ENCODE measurements around the gene IGF2. TPM values are rescaled to one million over a fixed set of nuclear protein-coding genes. Genes with fewer than 3 reads are reported as not detected.

IGF2 gene
- total RNA-seq, 4 donors from 2014 or later: 0.76 to 35.3 (median 2.8) TPM

GRCh38 chr11:2115308-2115707 is 23.9 kb downstream of the IGF2 start:
- Histone ChIP-seq H3K4me1 (no peaks in the 10 kb centered on the region), H3K9me3 (peaks cover 0 to 17% (median 8%) of the 10 kb centered on the region in 3 donors), H3K27ac (no peak overlapping the region), H3K36me3 (no peaks in the 10 kb centered on the region), H3K27me3 (peaks cover 0 to 33% (median 0%) of the 10 kb centered on the region in 4 donors), H3K4me3 (no peak overlapping the region)
- no peak for DNase-seq
- intact Hi-C loops (cut with DNase I): no loop called here
- no peak for TF ChIP-seq CTCF (IDR thresholded peaks at IDR 0.05)
- 86% methylated on average over 3 of the region's 12 CpGs; no CpG with 5 or more reads in 1 of the 2 donors for WGBS, 2 donors

GRCh38 chr11:2114430-2115241 is 24.6 kb downstream of the IGF2 start:
- Histone ChIP-seq H3K9me3 (peaks cover 0 to 17% (median 8%) of the 10 kb centered on the region in 3 donors), H3K27ac (no peak overlapping the region), H3K4me3 (no peak overlapping the region), H3K27me3 (peaks cover 0 to 31% (median 0%) of the 10 kb centered on the region in 4 donors), H3K36me3 (no peaks in the 10 kb centered on the region), H3K4me1 (peaks cover 0 to 3% (median 0%) of the 10 kb centered on the region in 3 donors)
- TF ChIP-seq POLR2A (IDR thresholded peaks at IDR 0.05) (no peak), CTCF (IDR thresholded peaks at IDR 0.05) (no peak)
- intact Hi-C loops (cut with DNase I): no loop called here
- WGBS, 2 donors: 84 to 90% methylated on average over 9 to 17 of the region's 32 CpGs
- no peak for DNase-seq

DNA sequence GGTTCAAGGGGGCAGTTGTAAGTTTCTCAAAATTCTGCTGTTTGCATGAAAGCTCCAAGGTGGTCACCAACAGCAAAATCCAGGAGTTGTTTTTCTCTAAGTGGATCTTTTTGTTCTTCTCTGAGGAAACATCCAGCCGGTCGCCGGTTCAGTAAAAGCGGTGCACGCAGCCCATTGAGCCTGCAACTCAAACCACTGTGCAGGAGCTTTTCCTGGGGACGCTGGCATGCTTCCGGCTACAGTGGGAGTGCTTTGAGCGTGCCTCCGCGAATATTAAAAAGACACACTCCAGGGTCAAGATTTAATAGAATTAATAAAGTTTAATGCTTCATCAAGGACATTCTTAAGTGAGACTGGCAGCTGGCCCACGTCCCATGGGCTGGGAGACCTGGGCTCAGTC is 25.4 kb downstream of the IGF2 start:
- DNase-seq: no peak
- H3K9me3 ChIP-seq: peaks cover 0 to 17% (median 8%) of the 10 kb centered on the region in 3 donors
- no peaks in the 10 kb centered on the region for H3K36me3 ChIP-seq
- no peak for TF ChIP-seq CTCF (IDR thresholded peaks at IDR 0.05)
- no peak for TF ChIP-seq POLR2A (IDR thresholded peaks at IDR 0.05)
- H3K4me3 ChIP-seq: no peak overlapping the region
- peaks cover 0 to 31% (median 0%) of the 10 kb centered on the region in 4 donors for H3K27me3 ChIP-seq
- 87 to 89% methylated on average over 11 of the region's 11 CpGs for WGBS, 2 donors
- H3K27ac ChIP-seq: no peak overlapping the region
- H3K4me1 ChIP-seq: peaks cover 0 to 10% (median 0%) of the 10 kb centered on the region in 3 donors
- intact Hi-C loops (cut with DNase I): no loop called here

DNA sequence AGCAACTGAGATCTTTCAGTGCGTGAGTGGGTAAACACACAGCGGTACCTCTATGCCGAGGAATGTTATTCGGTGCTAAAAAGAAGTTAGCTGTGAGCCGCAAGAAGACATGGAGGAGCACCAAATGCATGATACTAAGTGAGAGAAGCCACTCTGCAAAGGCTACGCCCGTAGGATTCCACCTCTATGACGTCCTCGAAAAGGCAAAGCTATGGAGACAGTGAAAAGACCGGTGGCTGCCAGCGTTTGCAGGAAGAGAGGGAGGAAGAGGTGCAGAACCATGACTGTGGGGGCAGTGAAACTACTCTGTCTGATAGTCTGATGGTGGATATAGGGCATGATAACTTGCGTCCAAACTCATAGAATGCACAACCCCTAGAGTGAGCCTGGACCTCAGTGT is 28.7 kb downstream of the IGF2 start:
- 83 to 89% methylated on average over 12 of the region's 12 CpGs for WGBS, 2 donors
- no peaks in the 10 kb centered on the region for H3K9me3 ChIP-seq
- TF ChIP-seq POLR2A (IDR thresholded peaks at IDR 0.05): no peak
- TF ChIP-seq CTCF (IDR thresholded peaks at IDR 0.05): no peak
- no peaks in the 10 kb centered on the region for H3K36me3 ChIP-seq
- H3K27me3 ChIP-seq: peaks cover 0 to 29% (median 0%) of the 10 kb centered on the region in 4 donors
- no peak overlapping the region for H3K27ac ChIP-seq
- intact Hi-C loops (cut with DNase I): no loop called here
- no peak for DNase-seq
- peaks cover 0 to 12% (median 0%) of the 10 kb centered on the region in 3 donors for H3K4me1 ChIP-seq
- no peak overlapping the region for H3K4me3 ChIP-seq

- intact Hi-C loops (cut with DNase I): no loop called here
- Histone ChIP-seq H3K27ac (peak overlapping the region in 1 of 4 donors; percentile 25), H3K9me3 (no peaks in the 10 kb centered on the region), H3K27me3 (peaks cover 0 to 39% (median 0%) of the 10 kb centered on the region in 4 donors), H3K36me3 (no peaks in the 10 kb centered on the region), H3K4me1 (peaks cover 0 to 12% (median 0%) of the 10 kb centered on the region in 3 donors), H3K4me3 (no peak overlapping the region)
- DNase-seq: no peak
- TF ChIP-seq POLR2A (IDR thresholded peaks at IDR 0.05): no peak
- TF ChIP-seq CTCF (IDR thresholded peaks at IDR 0.05): no peak
- WGBS, 2 donors: 60% methylated on average over 3 of the region's 14 CpGs; no CpG with 5 or more reads in 1 of the 2 donors
These were observed 29.6 kb downstream of the IGF2 start for GRCh38 chr11:2109541-2110019.

Measured in esophagus squamous epithelium (tissue), 5 donors.